Measurements from ENCODE around the gene CALR. TPM values are rescaled to one million over a fixed set of nuclear protein-coding genes. Genes with fewer than 3 reads are reported as not detected.
"Not testable (repeated sequence)": the region's sequence is repeated elsewhere in the genome, so short reads cannot be mapped to it uniquely, and the experiment has no call there.

The CALR gene
- polyA plus RNA-seq, 10 donors = 322 to 587 (median 412) TPM

- DNase-seq = peak in 1 of 3 donors; percentile 49
Observed at GRCh38 chr19:12974301-12975220, 36.2 kb downstream of the CALR start.

- no peak for DNase-seq
Observed at GRCh38 chr19:12975221-12975741, 36.9 kb downstream of the CALR start.

GRCh38 chr19:12976109-12976508, 37.7 kb downstream of the CALR start:
- not testable (repeated sequence) for DNase-seq

- no peak for DNase-seq
Observed at GRCh38 chr19:12979974-12980373, 41.6 kb downstream of the CALR start.

GRCh38 chr19:12982648-12983047, 44.2 kb downstream of the CALR start:
- no peak for DNase-seq

- no peak for DNase-seq
Observed at GRCh38 chr19:12983091-12983490, 44.7 kb downstream of the CALR start.

- DNase-seq = peak; percentile 71 to 90 (median 81)
Observed at GRCh38 chr19:12983542-12984142, 45.2 kb downstream of the CALR start.

- peak in 1 of 3 donors; percentile 56 for DNase-seq
Observed at GRCh38 chr19:12984143-12984627, 45.8 kb downstream of the CALR start.

GRCh38 chr19:12984683-12985048, 46.3 kb downstream of the CALR start:
- DNase-seq = peak in 1 of 3 donors; percentile 68

GRCh38 chr19:12985049-12985776, 46.8 kb downstream of the CALR start:
- peak; percentile 66 to 88 (median 68) for DNase-seq

GRCh38 chr19:12986726-12987125, 48.3 kb downstream of the CALR start:
- peak in 1 of 3 donors; percentile 16 for DNase-seq

- DNase-seq = peak in 1 of 3 donors; percentile 5
Observed at GRCh38 chr19:12987190-12987589, 48.8 kb downstream of the CALR start.

- peak in 1 of 3 donors; percentile 5 for DNase-seq
Observed at GRCh38 chr19:12987781-12988180, 49.4 kb downstream of the CALR start.

GRCh38 chr19:12990431-12990830, 52.0 kb downstream of the CALR start:
- peak in 1 of 3 donors; percentile 11 for DNase-seq

- DNase-seq = peak in 1 of 3 donors; percentile 9
Observed at GRCh38 chr19:12990853-12991252, 52.4 kb downstream of the CALR start.

- peak in 1 of 3 donors; percentile 9 for DNase-seq
Observed at GRCh38 chr19:12991296-12991695, 52.9 kb downstream of the CALR start.

GRCh38 chr19:12992729-12993128, 54.3 kb downstream of the CALR start:
- no peak for DNase-seq

- peak in 1 of 3 donors; percentile 25 for DNase-seq
Observed at GRCh38 chr19:12993562-12993961, 55.2 kb downstream of the CALR start.
